ENCODE measurements around the gene CPS1.

CPS1 gene

GRCh38 chr2:210715560-210716082 is 159.2 kb downstream of the CPS1 start:
- H3F3A ChIP-seq (ENCODE audit: low read depth): no peaks in the 10 kb centered on the region
- no peaks in the 10 kb centered on the region for H3K79me2 ChIP-seq (ENCODE audit: insufficient read depth, low read length)
- H3K27me3 ChIP-seq (ENCODE audit: insufficient read depth, low read length, poor library complexity, severe bottlenecking): no peaks in the 10 kb centered on the region
- no peaks in the 10 kb centered on the region for H3K9me3 ChIP-seq (ENCODE audit: insufficient read depth, low read depth, low read length)
- TF ChIP-seq CTCF (conservative IDR thresholded peaks at IDR 0.05; ENCODE audit: low read length) (no peak), EZH2phosphoT487 (IDR thresholded peaks at IDR 0.05; ENCODE audit: borderline replicate concordance) (no peak)
- H3K9me2 ChIP-seq (replicated peaks; ENCODE audit: low read depth, low read length): no peaks in the 10 kb centered on the region
- no peak overlapping the region for H3K4me3 ChIP-seq (ENCODE audit: low read length, poor library complexity, severe bottlenecking)
- H4K20me1 ChIP-seq (ENCODE audit: insufficient read depth, low read length, poor library complexity, severe bottlenecking): no peaks in the 10 kb centered on the region
- H3K4me1 ChIP-seq (ENCODE audit: insufficient read depth, low read length, poor library complexity, severe bottlenecking): no peaks in the 10 kb centered on the region
- H3K9ac ChIP-seq (ENCODE audit: low read depth, low read length, poor library complexity, severe bottlenecking): no peak overlapping the region
- no peak overlapping the region for H3K4me2 ChIP-seq (ENCODE audit: low read depth, low read length, poor library complexity, severe bottlenecking)
- H2AFZ ChIP-seq (ENCODE audit: low read length): no peak overlapping the region
- H3K36me3 ChIP-seq (ENCODE audit: insufficient read depth, low read length): no peaks in the 10 kb centered on the region

- no peaks in the 10 kb centered on the region for H3K36me3 ChIP-seq (ENCODE audit: insufficient read depth, low read length)
- no peaks in the 10 kb centered on the region for H3K4me1 ChIP-seq (ENCODE audit: insufficient read depth, low read length, poor library complexity, severe bottlenecking)
- TF ChIP-seq CTCF (conservative IDR thresholded peaks at IDR 0.05; ENCODE audit: low read length): no peak
- TF ChIP-seq EZH2phosphoT487 (IDR thresholded peaks at IDR 0.05; ENCODE audit: borderline replicate concordance): no peak
- H3K9me2 ChIP-seq (replicated peaks; ENCODE audit: low read depth, low read length): no peaks in the 10 kb centered on the region
- H4K20me1 ChIP-seq (ENCODE audit: insufficient read depth, low read length, poor library complexity, severe bottlenecking): no peaks in the 10 kb centered on the region
- no peaks in the 10 kb centered on the region for H3K27me3 ChIP-seq (ENCODE audit: insufficient read depth, low read length, poor library complexity, severe bottlenecking)
- H3K4me2 ChIP-seq (ENCODE audit: low read depth, low read length, poor library complexity, severe bottlenecking): no peak overlapping the region
- H3K9me3 ChIP-seq (ENCODE audit: insufficient read depth, low read depth, low read length): no peaks in the 10 kb centered on the region
- H3F3A ChIP-seq (ENCODE audit: low read depth): no peaks in the 10 kb centered on the region
- no peak overlapping the region for H2AFZ ChIP-seq (ENCODE audit: low read length)
- no peaks in the 10 kb centered on the region for H3K79me2 ChIP-seq (ENCODE audit: insufficient read depth, low read length)
- no peak overlapping the region for H3K9ac ChIP-seq (ENCODE audit: low read depth, low read length, poor library complexity, severe bottlenecking)
- no peak overlapping the region for H3K4me3 ChIP-seq (ENCODE audit: low read length, poor library complexity, severe bottlenecking)
These were observed 162.1 kb downstream of the CPS1 start for GRCh38 chr2:210718503-210718902.

GRCh38 chr2:210722092-210722491 is 165.7 kb downstream of the CPS1 start:
- Histone ChIP-seq H3K27me3 (ENCODE audit: insufficient read depth, low read length, poor library complexity, severe bottlenecking) (no peaks in the 10 kb centered on the region), H2AFZ (ENCODE audit: low read length) (no peak overlapping the region), H3K9me3 (ENCODE audit: insufficient read depth, low read depth, low read length) (no peaks in the 10 kb centered on the region), H3F3A (ENCODE audit: low read depth) (no peaks in the 10 kb centered on the region), H3K4me2 (ENCODE audit: low read depth, low read length, poor library complexity, severe bottlenecking) (no peak overlapping the region), H3K36me3 (ENCODE audit: insufficient read depth, low read length) (no peaks in the 10 kb centered on the region), H3K9me2 (replicated peaks; ENCODE audit: low read depth, low read length) (no peaks in the 10 kb centered on the region), H3K4me1 (ENCODE audit: insufficient read depth, low read length, poor library complexity, severe bottlenecking) (no peaks in the 10 kb centered on the region), H3K4me3 (ENCODE audit: low read length, poor library complexity, severe bottlenecking) (no peak overlapping the region), H4K20me1 (ENCODE audit: insufficient read depth, low read length, poor library complexity, severe bottlenecking) (no peaks in the 10 kb centered on the region), H3K79me2 (ENCODE audit: insufficient read depth, low read length) (no peaks in the 10 kb centered on the region), H3K9ac (ENCODE audit: low read depth, low read length, poor library complexity, severe bottlenecking) (no peak overlapping the region)
- TF ChIP-seq CTCF (conservative IDR thresholded peaks at IDR 0.05; ENCODE audit: low read length) (no peak), EZH2phosphoT487 (IDR thresholded peaks at IDR 0.05; ENCODE audit: borderline replicate concordance) (no peak)
